WERI-Rb-1 (cell line): ENCODE results near the gene SAMD4A.

Source experiments
- DNase-seq: peaks from one replicate; pipeline ENCODE4 v3.0.0-alpha.2; 2020
- H3K27ac ChIP-seq: fragments of 250-450 bp; sonication (Bioruptor Pico); 2 replicates; pipeline ENCODE4 v1.5.1; 2020; ENCODE audit warnings: mild to moderate bottlenecking, moderate library complexity
- H3K27me3 ChIP-seq: fragments of 250-450 bp; sonication (Bioruptor Pico); 2 replicates; pipeline ENCODE4 v1.5.1; 2021; ENCODE audit warnings: mild to moderate bottlenecking, low read depth, moderate library complexity; ENCODE audit not compliant: insufficient read depth, severe bottlenecking
- H3K36me3 ChIP-seq: fragments of 250-450 bp; sonication (Bioruptor Pico); 2 replicates; pipeline ENCODE4 v1.5.1; 2020; ENCODE audit warnings: mild to moderate bottlenecking, moderate library complexity
- H3K4me3 ChIP-seq: 2 replicates; pipeline ENCODE4 v1.5.1; 2011; ENCODE audit warnings: low read depth, mild to moderate bottlenecking, control low read depth, low read length
- H3K9me3 ChIP-seq: fragments of 250-450 bp; sonication (Bioruptor Pico); 2 replicates; pipeline ENCODE4 v1.5.1; 2021; ENCODE audit warnings: mild to moderate bottlenecking, moderate library complexity; ENCODE audit not compliant: severe bottlenecking
- TF ChIP-seq, protein P1 (sequence below): IDR thresholded peaks from 2 replicates; pipeline ENCODE4 v1.5.1; 2011; ENCODE audit warnings: low read depth, mild to moderate bottlenecking, control low read depth, inconsistent platforms, low read length

SAMD4A gene

DNA sequence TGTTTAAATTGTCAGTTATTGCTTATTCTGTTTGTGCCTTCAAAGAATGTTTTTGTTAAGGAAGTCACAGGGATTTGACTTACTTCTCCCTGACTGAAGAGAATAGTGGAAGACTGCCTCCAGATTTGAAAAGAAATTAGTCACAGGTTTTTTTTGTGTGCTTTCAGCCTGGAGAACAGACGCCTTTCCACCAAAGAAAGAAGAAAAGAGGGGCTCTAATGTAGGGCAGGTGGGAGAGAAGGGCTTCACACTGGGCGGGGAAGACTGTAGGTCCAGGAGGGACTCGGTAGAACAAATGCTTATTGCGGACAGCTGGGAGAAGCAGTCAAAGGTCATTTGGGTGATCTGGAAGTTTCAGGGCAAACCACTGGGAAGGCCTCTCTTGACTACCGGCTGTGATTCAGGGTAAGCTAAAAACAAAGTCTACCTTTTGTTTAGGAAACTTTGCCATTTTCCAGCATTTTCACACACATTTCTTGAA is 76.8 kb downstream of the SAMD4A start:
- no peaks in the 10 kb centered on the region; the same call in 1 of the 2 replicates for H3K36me3 ChIP-seq
- no peak overlapping the region for H3K4me3 ChIP-seq
- no peaks in the 10 kb centered on the region for H3K27me3 ChIP-seq
- H3K9me3 ChIP-seq, result no peaks in the 10 kb centered on the region
- no peak overlapping the region for H3K27ac ChIP-seq
- DNase-seq, result no peak
- TF ChIP-seq, protein P1, sequence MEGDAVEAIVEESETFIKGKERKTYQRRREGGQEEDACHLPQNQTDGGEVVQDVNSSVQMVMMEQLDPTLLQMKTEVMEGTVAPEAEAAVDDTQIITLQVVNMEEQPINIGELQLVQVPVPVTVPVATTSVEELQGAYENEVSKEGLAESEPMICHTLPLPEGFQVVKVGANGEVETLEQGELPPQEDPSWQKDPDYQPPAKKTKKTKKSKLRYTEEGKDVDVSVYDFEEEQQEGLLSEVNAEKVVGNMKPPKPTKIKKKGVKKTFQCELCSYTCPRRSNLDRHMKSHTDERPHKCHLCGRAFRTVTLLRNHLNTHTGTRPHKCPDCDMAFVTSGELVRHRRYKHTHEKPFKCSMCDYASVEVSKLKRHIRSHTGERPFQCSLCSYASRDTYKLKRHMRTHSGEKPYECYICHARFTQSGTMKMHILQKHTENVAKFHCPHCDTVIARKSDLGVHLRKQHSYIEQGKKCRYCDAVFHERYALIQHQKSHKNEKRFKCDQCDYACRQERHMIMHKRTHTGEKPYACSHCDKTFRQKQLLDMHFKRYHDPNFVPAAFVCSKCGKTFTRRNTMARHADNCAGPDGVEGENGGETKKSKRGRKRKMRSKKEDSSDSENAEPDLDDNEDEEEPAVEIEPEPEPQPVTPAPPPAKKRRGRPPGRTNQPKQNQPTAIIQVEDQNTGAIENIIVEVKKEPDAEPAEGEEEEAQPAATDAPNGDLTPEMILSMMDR, result no peak

- no peak overlapping the region for H3K4me3 ChIP-seq
- H3K9me3 ChIP-seq, result no peaks in the 10 kb centered on the region
- no peaks in the 10 kb centered on the region; the same call in 1 of the 2 replicates for H3K36me3 ChIP-seq
- TF ChIP-seq, protein P1, result no peak
- H3K27ac ChIP-seq, result no peak overlapping the region
- no peaks in the 10 kb centered on the region for H3K27me3 ChIP-seq
- no peak for DNase-seq
Observed at GRCh38 chr14:54645639-54646038, 78.7 kb downstream of the SAMD4A start.

- Histone ChIP-seq H3K4me3 (no peak overlapping the region), H3K9me3 (no peaks in the 10 kb centered on the region), H3K36me3 (no peaks in the 10 kb centered on the region; the same call in 1 of the 2 replicates), H3K27ac (no peak overlapping the region), H3K27me3 (no peaks in the 10 kb centered on the region)
- TF ChIP-seq, protein P1, result no peak
- no peak for DNase-seq
Observed at GRCh38 chr14:54646626-54647025, 79.7 kb downstream of the SAMD4A start.

DNA sequence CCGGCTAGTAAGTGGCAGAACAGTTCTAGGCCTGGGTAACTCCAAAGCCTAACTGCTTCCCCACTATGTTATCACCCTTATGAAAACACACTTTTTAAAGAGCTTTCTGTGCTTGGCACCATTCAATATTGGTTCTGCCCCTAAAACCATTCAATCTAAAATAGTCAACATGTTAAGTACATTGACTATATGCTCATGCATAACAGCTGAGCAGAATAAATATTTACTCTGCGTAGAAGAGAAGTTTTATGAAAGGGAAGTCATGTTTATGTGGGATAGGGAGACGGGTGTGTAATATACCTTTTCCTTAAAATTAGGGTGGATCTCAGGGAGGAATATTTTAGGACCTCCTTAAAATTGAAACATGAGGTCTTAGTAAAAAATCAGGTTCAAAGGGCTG is 80.5 kb downstream of the SAMD4A start:
- no peak overlapping the region for H3K4me3 ChIP-seq
- H3K27me3 ChIP-seq, result no peaks in the 10 kb centered on the region
- no peak for DNase-seq
- no peaks in the 10 kb centered on the region for H3K9me3 ChIP-seq
- no peak overlapping the region for H3K27ac ChIP-seq
- TF ChIP-seq, protein P1, result no peak
- no peaks in the 10 kb centered on the region; the same call in 1 of the 2 replicates for H3K36me3 ChIP-seq

DNA sequence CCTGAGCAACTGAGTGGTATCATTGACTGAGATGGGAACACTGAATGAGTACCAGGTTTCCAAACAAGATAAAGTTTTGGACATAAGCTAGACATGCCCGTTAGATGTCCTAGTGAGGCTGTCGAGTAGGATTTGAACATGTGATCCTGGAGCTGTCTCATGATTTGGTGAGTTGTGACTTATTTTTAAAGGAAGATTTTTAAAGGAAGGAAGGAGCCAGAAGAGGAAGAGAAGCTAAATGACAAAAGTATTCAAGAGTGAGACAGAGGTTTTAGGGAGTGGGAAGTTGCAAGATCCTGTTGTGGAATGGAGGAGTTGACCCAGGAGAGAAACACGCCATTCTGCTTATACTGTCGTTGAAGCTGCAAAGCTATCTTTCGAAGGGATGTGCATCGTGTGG is 82.1 kb downstream of the SAMD4A start:
- no peak for DNase-seq
- Histone ChIP-seq H3K4me3 (no peak overlapping the region), H3K27ac (no peak overlapping the region), H3K36me3 (no peaks in the 10 kb centered on the region; the same call in 1 of the 2 replicates), H3K9me3 (no peaks in the 10 kb centered on the region), H3K27me3 (no peaks in the 10 kb centered on the region)
- TF ChIP-seq, protein P1, result no peak

DNA sequence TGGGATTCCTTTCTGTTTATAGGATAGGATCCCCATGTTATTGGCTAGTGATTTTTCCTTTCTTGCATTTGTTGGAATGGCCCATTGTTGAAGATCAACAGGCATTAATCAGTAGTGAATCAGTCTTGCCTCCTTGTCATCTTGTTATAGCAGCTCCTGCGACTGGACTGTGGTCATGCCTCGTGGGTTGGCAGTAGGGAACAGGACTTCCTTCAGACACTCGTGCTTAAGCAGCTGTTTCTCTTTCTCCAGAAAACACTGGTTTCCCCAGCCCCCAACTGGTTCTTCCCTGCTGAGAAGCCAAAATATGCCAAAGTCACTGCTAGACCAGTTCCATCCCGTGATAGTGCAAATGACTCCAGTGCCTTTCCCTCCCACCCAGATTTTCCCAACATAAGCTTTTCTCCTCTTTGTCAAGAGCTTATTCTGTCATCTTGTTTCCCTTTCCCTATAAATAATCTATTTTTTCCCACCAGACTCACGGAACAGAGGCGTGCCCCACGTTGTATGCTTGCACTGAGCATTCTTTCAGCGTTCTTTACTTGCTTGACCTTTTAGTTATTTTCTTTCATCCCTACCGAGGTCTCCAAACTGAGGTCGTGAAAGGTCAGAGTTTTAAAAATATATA is 83.5 kb downstream of the SAMD4A start:
- no peak for DNase-seq
- Histone ChIP-seq H3K27me3 (no peaks in the 10 kb centered on the region), H3K36me3 (no peaks in the 10 kb centered on the region; the same call in 1 of the 2 replicates), H3K27ac (no peak overlapping the region), H3K9me3 (no peaks in the 10 kb centered on the region), H3K4me3 (no peak overlapping the region)
- TF ChIP-seq, protein P1, result no peak
